SH-SY5Y (cell line): Measurements from ENCODE around the gene CBY3.

Source experiments
- GATA2 ChIP-seq: IDR thresholded peaks from 2 replicates; pipeline ENCODE4 v1.6.1; 2011; ENCODE audit warnings: mild to moderate bottlenecking, low read depth, low read length
- GATA3 ChIP-seq: IDR thresholded peaks from 2 replicates; pipeline ENCODE4 v1.6.1; 2011; ENCODE audit warnings: low read depth, mild to moderate bottlenecking, low read length, moderate library complexity

DNA sequence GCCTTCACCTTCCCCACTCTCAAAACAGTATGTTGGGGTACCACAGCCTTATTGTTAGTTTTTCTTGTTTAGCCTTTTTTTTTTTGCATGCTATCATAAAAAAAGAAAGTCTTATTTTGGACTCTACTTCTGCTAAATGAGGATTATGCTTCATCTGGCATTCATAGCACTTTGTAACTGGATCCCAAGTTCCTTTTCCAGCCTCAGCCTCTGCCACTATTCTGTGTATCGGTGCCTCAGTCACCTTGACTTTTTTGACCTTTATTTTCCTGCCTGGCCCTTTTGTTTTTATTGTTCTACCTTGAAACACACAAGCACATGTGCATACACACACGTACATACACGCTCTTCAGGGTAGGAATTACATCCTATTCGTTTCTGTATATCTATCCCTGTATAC is 43.3 kb upstream of the CBY3 start:
- no peak for TF ChIP-seq GATA2
- TF ChIP-seq GATA3, result no peak
